K562 (cell line): Measurements from ENCODE around the gene MLC1. TPM values are rescaled to one million over a fixed set of nuclear protein-coding genes. Genes with fewer than 3 reads are reported as not detected.

Source experiments
- ATAC-seq: fragments of 200-7000 bp; cut with Tn5 transposase; 3 replicates; pipeline ENCODE4 v1.9.1; 2020; ENCODE audit warnings: moderate library complexity
- BruUV-seq: library from RNA; stranded (reverse); fragments of 400-500 nt; replicated peaks from 2 replicates; lab custom pipeline; 2021; lab: Mats Ljungman, UMichigan
- CTCF ChIA-PET: fragments of 300-600 bp; formaldehyde crosslinking; extraction: SDS; loops from one replicate; lab custom pipeline; 2021; ENCODE audit warnings: low intra/inter-chr PET ratio; lab: Yijun Ruan, JAX
- POLR2A ChIA-PET: fragments of 300-600, 350-650 bp; sonication (Branson Sonifier 250); formaldehyde crosslinking; extraction: SDS; loops from one replicate; lab custom pipeline; 2021; ENCODE audit warnings: antibody characterized with exemption, inconsistent platforms; lab: Yijun Ruan, JAX
- DNase-seq, 4 experiments: peaks; one replicate each; pipeline versions ENCODE4 v3.0.0 to v3.0.0-alpha.2; 2011 to 2018; ENCODE audit warnings: low spot score in 3 of 4, mixed read lengths in 3 of 4; ENCODE audit errors: extremely low read depth in 1 of 4
- FAIRE-seq: peaks from 2 replicates; lab custom pipeline; 2011; peaks lifted over from hg19 to GRCh38; lab: Jason Lieb, UNC
- H2AFZ ChIP-seq: 2 replicates; pipeline ENCODE4 v1.6.0; 2011; ENCODE audit warnings: low read depth, low read length, control low read depth, inconsistent platforms
- H3K27ac ChIP-seq: fragments of 200-600 bp; 3 replicates; pipeline ENCODE4 v1.8.0; 2011; ENCODE audit warnings: low read depth, mild to moderate bottlenecking, control low read depth, inconsistent platforms, low read length, moderate library complexity, mixed read lengths; ENCODE audit errors: extremely low read depth
- H3K27me3 ChIP-seq, 2 experiments: fragments of 300-600 bp in 1 of 2; 2 replicates in 1 of 2; 3 replicates in 1 of 2; pipeline versions ENCODE4 v1.6.0 to v1.8.0; 2011; ENCODE audit warnings: inconsistent platforms in 2 of 2, low read length in 2 of 2, mild to moderate bottlenecking in 1 of 2, mixed read lengths in 1 of 2, moderate library complexity in 1 of 2; ENCODE audit not compliant: control insufficient read depth in 2 of 2, insufficient read depth in 2 of 2
- H3K36me3 ChIP-seq: fragments of 300-600 bp; 3 replicates; pipeline ENCODE4 v1.8.0; 2011; ENCODE audit warnings: mild to moderate bottlenecking, low read length, inconsistent platforms; ENCODE audit not compliant: control insufficient read depth, insufficient read depth
- H3K4me1 ChIP-seq, 2 experiments: fragments of 200-600 bp in 1 of 2; replicated peaks in 1 of 2; 2 replicates in 1 of 2; 3 replicates in 1 of 2; pipeline versions ENCODE4 v1.5.1 to v1.8.0; 2011; ENCODE audit warnings: inconsistent platforms in 2 of 2, low read length in 2 of 2, mild to moderate bottlenecking in 1 of 2, mixed read lengths in 1 of 2, moderate library complexity in 1 of 2; ENCODE audit not compliant: control insufficient read depth in 2 of 2, insufficient read depth in 2 of 2
- H3K4me2 ChIP-seq: 2 replicates; pipeline ENCODE4 v1.6.1; 2011; ENCODE audit warnings: low read length, control low read depth, inconsistent platforms, mixed read lengths; ENCODE audit not compliant: insufficient read depth
- H3K4me3 ChIP-seq: fragments of 200-600 bp; sonication (generic), shearing (Covaris generic); 2 replicates; pipeline ENCODE4 v1.5.1; 2016; ENCODE audit warnings: control low read depth, inconsistent platforms
- H3K79me2 ChIP-seq: fragments of 200-600 bp; 3 replicates; pipeline ENCODE4 v1.8.0; 2011; ENCODE audit warnings: low read length, inconsistent platforms; ENCODE audit not compliant: control insufficient read depth, insufficient read depth
- H3K9ac ChIP-seq, 2 experiments: 2 replicates each; pipeline versions ENCODE4 v1.6.0 to v1.6.1; 2011; ENCODE audit warnings: low read depth in 2 of 2, low read length in 2 of 2, control low read depth in 1 of 2, inconsistent platforms in 1 of 2, mild to moderate bottlenecking in 1 of 2, mixed read lengths in 1 of 2; ENCODE audit not compliant: insufficient read depth in 1 of 2
- H3K9me1 ChIP-seq: one replicate; pipeline ENCODE4 v1.6.0; 2011; ENCODE audit warnings: inconsistent platforms, mild to moderate bottlenecking, low read length, moderate library complexity; ENCODE audit not compliant: control insufficient read depth, insufficient read depth
- H3K9me3 ChIP-seq: replicated peaks from 2 replicates; pipeline ENCODE4 v1.5.1; 2011; ENCODE audit warnings: low read depth, low read length, inconsistent platforms; ENCODE audit not compliant: control insufficient read depth, insufficient read depth
- H4K20me1 ChIP-seq: replicated peaks from 2 replicates; pipeline ENCODE4 v1.6.1; 2011; ENCODE audit warnings: low read length, inconsistent platforms, mixed read lengths; ENCODE audit not compliant: control insufficient read depth, insufficient read depth
- CTCFL ChIP-seq: IDR thresholded peaks from 2 replicates; pipeline ENCODE4 v1.6.1; 2011; ENCODE audit warnings: borderline replicate concordance, low read depth, mild to moderate bottlenecking, moderate library complexity, low read length; ENCODE audit not compliant: insufficient read depth, poor library complexity, severe bottlenecking
- GABPB1 ChIP-seq: sonication (generic); formaldehyde crosslinking; IDR thresholded peaks from 2 replicates; pipeline ENCODE4 v1.8.0; 2022; ENCODE audit warnings: mild to moderate bottlenecking, missing genetic modification reagents
- SIN3A ChIP-seq, 2 experiments: fragments of 150-350 bp in 1 of 2; IDR thresholded peaks; 2 replicates each; pipeline ENCODE4 v1.6.1; 2011 to 2016; ENCODE audit warnings: borderline replicate concordance in 2 of 2, low read depth in 2 of 2, low read length in 2 of 2, mild to moderate bottlenecking in 2 of 2, moderate library complexity in 2 of 2; ENCODE audit not compliant: control insufficient read depth in 1 of 2
- SUPT5H ChIP-seq: fragments of 450-650 bp; IDR thresholded peaks from 2 replicates; pipeline ENCODE4 v1.6.1; 2016
- TAF15 ChIP-seq: fragments of 200-400 bp; formaldehyde crosslinking; IDR thresholded peaks from 2 replicates; pipeline ENCODE4 v1.6.1; 2017; ENCODE audit warnings: mild to moderate bottlenecking, low read depth, low read length, moderate library complexity
- THAP12 ChIP-seq: fragments of 250-450 bp; sonication (Bioruptor Pico); IDR thresholded peaks from 2 replicates; pipeline ENCODE4 v1.9.0; 2021; ENCODE audit warnings: mild to moderate bottlenecking, inconsistent platforms
- ZNF407 ChIP-seq: fragments of 450-650 bp; IDR thresholded peaks from 2 replicates; pipeline ENCODE4 v1.6.1; 2016; ENCODE audit warnings: low read depth
- WGBS: fragments of 100-300 bp; shearing (Covaris generic); methylation state at CpG from one replicate; pipeline ENCODE4 v1.1.6; 2016; ENCODE audit warnings: low coverage, mixed read lengths; ENCODE audit not compliant: insufficient coverage; ENCODE audit errors: missing lambda C conversion rate; 5-methylcytosine and 5-hydroxymethylcytosine counted together
- in situ Hi-C: fragments of 300-500 bp; cut with MboI; formaldehyde crosslinking; loops from 4 replicates; pipeline ENCODE4 v1.15.0; 2018; ENCODE audit warnings: inconsistent platforms, mixed read lengths
- intact Hi-C: fragments of 100-400 bp; cut with micrococcal nuclease; formaldehyde crosslinking; loops from 2 replicates; pipeline ENCODE4 v1.14.2; 2022
- polyA plus RNA-seq, 8 experiments: library from polyadenylated mRNA; depleted of rRNA in 4 of 8; stranded (reverse) in 5 of 8; unstranded in 3 of 8; fragments of >200 nt; fragmentation: Nextera tagmentation in 2 of 8; fragmentation: Illumina TruSeq in 1 of 8; extraction: Ambion mirVana in 2 of 8; extraction: Trizol in 1 of 8; gene quantifications; 2 replicates each; pipeline versions ENCODE4 v1.2.1 to v1.2.3, GENCODE V29; 2011 to 2014; ENCODE audit warnings: inconsistent platforms in 1 of 8, missing spikeins in 1 of 8
- total RNA-seq, 7 experiments: library from RNA; depleted of rRNA in 6 of 7; stranded (reverse); fragments of >200 nt in 6 of 7; fragmentation: Illumina TruSeq in 2 of 7; extraction: Trizol in 2 of 7; gene quantifications; 2 replicates each; pipeline versions ENCODE4 v1.2.1 to v1.2.3, GENCODE V29; 2011 to 2021; ENCODE audit warnings: low replicate concordance in 1 of 7

The MLC1 gene
- total and polyA plus RNA-seq, 9 of the 15 experiments (the other 6 are each of a cell fraction or from before 2014, with no cell fraction given) = 0.06 to 0.98 (median 0.39) TPM

- BruUV-seq = no TSS peak
Observed at GRCh38 chr22:50032109-50032871, 52.9 kb downstream of the MLC1 start.

More at GRCh38 chr22:50032109-50032871, 52.9 kb downstream of the MLC1 start:
- TF ChIP-seq CTCFL (no peak), GABPB1 (CRISPR knock-in tag) (no peak), ZNF407 (no peak), SIN3A (IDR thresholded peaks at IDR 0.05; ENCODE audit: borderline replicate concordance in 2 of 2, control insufficient read depth in 1 of 2, low read depth in 2 of 2, low read length in 2 of 2) (no peak), SUPT5H (no peak), THAP12 (CRISPR knock-in tag) (no peak), TAF15 (no peak)
- H4K20me1 ChIP-seq = no peaks in the 10 kb centered on the region; the same call in 1 of the 2 replicates
- no peak overlapping the region for H3K4me3 ChIP-seq
- FAIRE-seq = no peak
- no peak for DNase-seq
- H3K4me1 ChIP-seq = peaks cover 0 to 55% of the 10 kb centered on the region in 2 experiments; a peak in 2 of 5 replicates
- no peak for ATAC-seq
- peaks cover 4 to 63% of the 10 kb centered on the region in 2 experiments; a peak in 4 of 5 replicates for H3K27me3 ChIP-seq
- in situ Hi-C loops (loop anchor here (5.0 kb wide), 2 partner anchors 100 to 265 kb away; no protein-coding TSS in a partner anchor), intact Hi-C loops (loop anchor here (5.0 kb wide), 1 partner anchor 265 kb away; no protein-coding TSS in a partner anchor)
- no peaks in the 10 kb centered on the region for H3K9me3 ChIP-seq
- no peaks in the 10 kb centered on the region for H3K9me1 ChIP-seq
- H3K9ac ChIP-seq = no peak overlapping the region; a peak in 1 of 4 replicates
- H3K36me3 ChIP-seq = no peaks in the 10 kb centered on the region
- CTCF ChIA-PET = no interaction called here
- POLR2A ChIA-PET = no interaction called here
- H3K27ac ChIP-seq = no peak overlapping the region
- WGBS = 9% methylated on average over 18 of the region's 24 CpGs
- H3K79me2 ChIP-seq = no peaks in the 10 kb centered on the region
- no peak overlapping the region for H2AFZ ChIP-seq
- H3K4me2 ChIP-seq = no peak overlapping the region
